ENCODE measurements around the gene NEO1.

The NEO1 gene

GRCh38 chr15:73033611-73034010, 18.7 kb upstream of the NEO1 start:
- DNase-seq, result no peak

GRCh38 chr15:73034221-73034620, 18.0 kb upstream of the NEO1 start:
- DNase-seq, result no peak

- no peak for DNase-seq
These were observed 17.0 kb upstream of the NEO1 start for GRCh38 chr15:73035221-73035620.

- no peak for DNase-seq
These were observed 14.0 kb upstream of the NEO1 start for GRCh38 chr15:73038220-73038619.

GRCh38 chr15:73046073-73046472, 6.2 kb upstream of the NEO1 start:
- DNase-seq, result no peak

GRCh38 chr15:73047882-73048281, 4.4 kb upstream of the NEO1 start:
- no peak for DNase-seq

- DNase-seq, result no peak
These were observed 3.5 kb upstream of the NEO1 start for GRCh38 chr15:73048624-73049295.

GRCh38 chr15:73049564-73050215, 2.6 kb upstream of the NEO1 start:
- no peak for DNase-seq

- no peak for DNase-seq
These were observed 1.5 kb upstream of the NEO1 start for GRCh38 chr15:73050561-73051295.

GRCh38 chr15:73051391-73051806, 864 bp upstream of the NEO1 start:
- no peak for DNase-seq

- peak; percentile 9 for DNase-seq
These were observed 562 bp downstream of the NEO1 start for GRCh38 chr15:73052653-73053397.

GRCh38 chr15:73053398-73053723, 1.1 kb downstream of the NEO1 start:
- DNase-seq, result no peak

GRCh38 chr15:73054417-73054953, 2.2 kb downstream of the NEO1 start:
- DNase-seq, result no peak

- DNase-seq, result no peak
These were observed 4.2 kb downstream of the NEO1 start for GRCh38 chr15:73056460-73056859.

GRCh38 chr15:73058437-73058836, 6.2 kb downstream of the NEO1 start:
- no peak for DNase-seq

GRCh38 chr15:73065114-73065513, 12.9 kb downstream of the NEO1 start:
- no peak for DNase-seq

GRCh38 chr15:73069109-73069508, 16.8 kb downstream of the NEO1 start:
- no peak for DNase-seq

GRCh38 chr15:73072894-73073293, 20.6 kb downstream of the NEO1 start:
- no peak for DNase-seq

- no peak for DNase-seq
These were observed 22.0 kb downstream of the NEO1 start for GRCh38 chr15:73074241-73074640.

- DNase-seq, result no peak
These were observed 23.0 kb downstream of the NEO1 start for GRCh38 chr15:73075160-73075859.

- DNase-seq, result no peak
These were observed 26.0 kb downstream of the NEO1 start for GRCh38 chr15:73078291-73078690.

GRCh38 chr15:73078722-73079121, 26.5 kb downstream of the NEO1 start:
- no peak for DNase-seq

- no peak for DNase-seq
These were observed 27.3 kb downstream of the NEO1 start for GRCh38 chr15:73079565-73079964.
